ENCODE data around the gene PAPPA.

Gene PAPPA

DNA sequence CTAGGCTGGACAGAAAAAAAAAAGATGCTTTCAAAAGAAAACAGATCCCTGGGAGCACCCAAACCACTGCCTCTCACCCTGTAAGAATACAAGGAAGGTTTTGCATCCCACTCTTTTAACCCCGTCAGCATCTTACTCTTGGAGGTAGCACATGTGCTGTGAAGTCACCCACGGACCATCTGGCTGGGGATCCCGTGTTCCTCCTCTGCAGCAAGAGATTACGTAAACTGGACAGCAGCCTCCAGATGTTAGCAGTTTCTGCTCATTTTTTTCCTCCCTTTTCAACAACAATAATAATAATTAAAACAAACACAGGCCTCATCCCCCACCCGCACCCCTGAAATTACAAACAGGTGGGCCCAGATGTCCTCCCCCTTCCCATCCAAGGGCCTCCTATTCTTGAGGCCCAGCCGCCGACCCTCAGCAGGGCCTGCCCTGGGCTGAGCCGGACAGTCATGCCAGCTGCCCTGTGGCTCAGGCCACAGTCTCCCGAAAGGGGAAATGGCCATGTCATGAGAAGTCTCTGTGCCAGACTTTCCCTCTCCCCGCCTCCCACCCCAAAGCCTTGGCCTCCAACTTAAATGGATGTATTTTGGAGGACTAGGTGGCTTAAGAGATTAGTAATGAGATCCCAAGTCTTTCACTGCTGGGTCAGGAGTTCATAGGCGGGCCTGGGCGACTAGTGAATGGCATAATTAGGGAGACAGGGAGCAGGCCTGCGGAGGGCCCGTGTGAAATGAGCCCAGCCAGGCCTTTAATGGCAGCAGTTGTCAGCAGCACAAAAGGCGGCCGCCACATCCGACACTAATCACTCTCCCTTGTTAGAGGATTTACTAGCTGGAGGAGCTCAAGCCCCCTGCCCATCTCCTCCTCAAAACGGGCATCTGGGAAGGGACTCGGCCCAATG, 165.1 kb downstream of the PAPPA start:
- DNase-seq (ENCODE audit: low read depth), result no peak

- no peak for DNase-seq (ENCODE audit: low read depth)
Measured at GRCh38 chr9:116319480-116319879, 165.9 kb downstream of the PAPPA start.

DNA sequence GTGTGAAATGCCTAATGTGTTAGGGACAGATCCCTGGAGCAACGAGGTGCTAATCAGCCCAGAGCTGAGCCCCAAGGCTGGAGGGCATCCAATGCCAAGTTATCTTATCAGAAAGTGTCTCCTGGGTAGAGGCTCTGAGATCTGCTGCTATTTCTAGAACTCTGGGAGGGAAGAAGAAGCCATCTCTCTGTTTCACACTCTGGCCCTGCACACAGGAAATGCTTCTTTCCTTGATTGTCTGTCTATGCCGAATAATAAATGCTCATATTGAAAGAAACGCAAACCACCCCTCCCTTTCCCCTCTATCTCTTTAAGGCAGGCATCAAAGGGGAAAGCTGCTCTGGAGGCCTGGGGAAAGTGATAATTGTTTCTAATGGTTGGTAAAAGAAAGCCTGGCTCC, 166.7 kb downstream of the PAPPA start:
- DNase-seq (ENCODE audit: low read depth), result no peak

DNA sequence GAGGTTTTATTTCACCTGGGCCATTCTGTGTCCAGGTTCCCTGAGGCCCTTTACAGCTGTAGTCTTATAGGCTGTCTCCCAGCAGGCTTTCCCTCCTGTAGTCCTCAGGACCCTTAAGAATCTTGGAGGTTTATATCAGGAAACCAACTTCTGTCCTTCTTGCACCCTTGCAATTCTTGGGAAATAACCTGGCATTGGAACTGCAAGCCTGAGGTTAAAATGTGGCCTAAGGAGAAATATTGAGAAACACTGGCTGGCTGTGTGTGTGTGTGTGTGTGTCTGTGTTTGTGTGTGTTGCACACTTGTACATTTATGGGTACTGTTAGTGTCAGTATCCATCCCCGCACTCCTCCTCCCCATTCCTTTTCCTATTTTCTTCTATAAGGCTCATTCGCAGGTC, 168.9 kb downstream of the PAPPA start:
- DNase-seq (ENCODE audit: low read depth), result no peak

DNA sequence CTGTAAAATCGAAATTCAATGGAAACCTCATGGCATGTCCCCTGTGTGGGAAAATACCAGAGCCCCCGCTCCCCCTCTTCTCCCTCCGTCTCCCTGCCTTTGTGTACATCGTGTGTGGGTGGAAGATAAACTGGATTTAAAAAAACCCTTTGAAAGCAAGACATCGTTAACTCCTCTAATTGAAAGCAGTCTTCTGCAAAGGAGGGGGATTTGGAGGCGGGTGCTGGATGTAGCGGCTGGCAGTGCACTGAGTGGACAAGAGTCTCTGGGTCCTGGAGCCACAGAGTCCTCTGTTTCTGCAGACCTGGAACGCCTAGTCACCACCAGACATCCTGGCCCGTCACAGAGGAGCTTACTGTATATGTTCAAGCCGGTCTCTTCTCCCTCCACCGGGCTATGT, 169.4 kb downstream of the PAPPA start:
- no peak for DNase-seq (ENCODE audit: low read depth)

- no peak for DNase-seq (ENCODE audit: low read depth)
Measured at GRCh38 chr9:116323571-116323970, 170.0 kb downstream of the PAPPA start.

DNA sequence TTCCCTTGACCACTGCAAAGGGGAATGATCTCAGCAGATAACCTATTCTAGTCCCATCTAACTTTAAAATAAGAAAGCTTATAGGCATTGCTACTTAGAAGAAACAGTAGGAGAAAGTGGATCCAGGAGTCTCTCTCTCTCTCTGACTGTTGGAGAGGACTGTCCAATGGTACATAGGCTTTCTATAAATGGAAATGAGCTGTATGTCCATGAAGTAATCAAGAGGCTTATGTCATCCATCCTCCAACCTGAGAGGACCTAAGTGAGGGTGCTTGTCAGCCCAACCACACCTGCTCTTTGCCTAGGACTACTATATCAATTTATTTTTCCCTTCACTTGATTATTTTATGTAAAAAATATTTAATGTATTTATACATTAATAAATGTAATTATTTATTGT, 172.3 kb downstream of the PAPPA start:
- no peak for DNase-seq (ENCODE audit: low read depth)

DNA sequence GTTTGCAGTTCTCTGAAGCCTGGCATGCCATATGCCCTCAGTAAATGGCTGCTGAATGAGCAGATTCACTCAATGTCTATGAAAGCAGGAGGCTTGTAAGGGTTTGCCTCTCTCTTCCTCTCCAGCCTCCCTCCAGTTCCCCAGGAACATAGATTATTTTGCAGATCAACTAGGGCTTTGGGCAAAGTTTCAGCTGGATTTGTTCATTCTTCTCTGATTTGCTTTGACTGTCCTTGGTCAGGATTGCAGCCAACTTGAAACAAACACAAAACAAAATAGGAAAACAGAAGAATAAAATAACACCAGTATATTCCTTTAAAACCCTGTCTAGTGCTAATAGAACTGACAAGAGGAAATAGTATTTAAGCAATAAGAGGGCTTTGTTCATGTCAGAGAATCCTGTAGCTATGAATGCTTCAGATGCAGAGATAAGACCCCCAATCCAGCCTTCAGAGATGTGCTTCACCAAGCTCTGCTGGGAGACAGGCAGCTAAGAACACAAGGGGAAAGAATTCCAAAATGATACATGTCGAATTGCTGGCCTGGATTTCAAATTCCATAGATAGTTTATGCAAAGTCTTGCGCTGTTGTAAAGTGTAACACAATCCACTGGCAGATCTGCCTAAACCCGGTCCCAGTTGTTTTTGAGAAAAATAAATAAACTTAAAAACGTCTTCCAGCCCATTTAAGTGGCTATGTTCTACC, 174.3 kb downstream of the PAPPA start:
- DNase-seq (ENCODE audit: low read depth), result no peak

GRCh38 chr9:116329470-116329869, 175.9 kb downstream of the PAPPA start:
- no peak for DNase-seq (ENCODE audit: low read depth)

GRCh38 chr9:116331241-116331640, 177.7 kb downstream of the PAPPA start:
- no peak for DNase-seq (ENCODE audit: low read depth)

GRCh38 chr9:116332090-116332489, 178.5 kb downstream of the PAPPA start:
- DNase-seq (ENCODE audit: low read depth), result no peak

DNA sequence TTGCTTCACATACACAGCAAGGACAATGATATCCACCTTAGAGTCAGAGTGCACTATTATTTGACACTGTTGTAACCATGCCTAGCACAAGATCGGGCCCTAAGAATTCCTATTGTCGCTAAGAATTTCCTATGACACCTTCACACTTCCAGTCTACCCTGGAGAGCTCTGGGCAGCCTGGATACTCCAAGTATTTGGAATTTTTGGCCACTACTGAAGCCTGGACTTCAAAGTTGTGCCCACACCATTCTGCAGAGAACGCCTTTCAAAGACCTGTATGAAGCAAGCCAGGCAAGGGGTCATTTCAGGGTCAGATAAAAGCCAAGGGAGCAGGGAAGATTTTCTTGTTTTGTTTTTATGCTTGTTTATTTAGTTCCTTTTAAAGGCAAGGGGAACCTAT, 179.7 kb downstream of the PAPPA start:
- DNase-seq (ENCODE audit: low read depth), result no peak

DNA sequence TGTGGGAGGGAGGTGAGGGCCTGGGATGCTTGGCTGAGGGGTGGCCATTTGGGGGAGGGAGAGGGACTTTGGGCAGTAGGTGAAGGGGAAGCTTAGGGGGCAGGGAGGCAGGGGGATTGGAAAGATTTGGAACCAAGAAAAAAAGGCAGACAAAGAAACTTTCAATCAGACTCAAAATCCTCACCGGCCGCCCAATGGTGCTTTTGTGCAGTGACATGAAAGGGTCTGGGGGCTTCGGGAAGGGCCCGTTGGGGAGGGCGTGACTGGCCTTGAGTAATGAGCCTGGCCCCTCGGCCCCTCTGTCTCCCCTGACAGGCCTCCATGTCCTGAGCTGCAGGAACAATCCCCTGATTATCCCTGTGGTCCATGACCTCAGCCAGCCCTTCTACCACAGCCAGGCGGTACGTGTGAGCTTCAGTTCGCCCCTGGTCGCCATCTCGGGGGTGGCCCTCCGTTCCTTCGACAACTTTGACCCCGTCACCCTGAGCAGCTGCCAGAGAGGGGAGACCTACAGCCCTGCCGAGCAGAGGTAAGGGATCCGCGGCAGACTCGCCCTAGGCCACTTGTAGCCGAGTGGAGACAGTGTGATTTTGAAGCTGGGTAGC, 181.1 kb downstream of the PAPPA start:
- no peak for DNase-seq (ENCODE audit: low read depth)

DNA sequence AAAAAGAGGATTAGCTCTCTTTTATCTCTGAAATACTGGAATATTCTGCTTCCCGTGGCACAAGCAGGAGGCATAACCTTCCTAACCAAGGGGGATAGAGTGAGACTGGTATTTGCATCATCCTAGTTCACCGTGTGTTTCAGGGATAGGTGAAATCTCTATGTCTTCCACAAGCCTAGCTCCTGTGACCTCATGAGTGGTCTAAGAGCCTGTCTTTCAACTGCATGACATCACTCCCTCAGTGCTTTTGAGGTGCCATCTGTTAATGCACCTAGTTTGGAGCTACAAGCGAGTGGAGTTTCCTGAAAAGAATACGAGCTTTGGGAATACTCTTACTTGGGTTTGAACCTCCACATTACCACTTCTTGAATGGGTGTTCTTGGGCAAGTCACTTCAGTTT, 181.8 kb downstream of the PAPPA start:
- no peak for DNase-seq (ENCODE audit: low read depth)

GRCh38 chr9:116336133-116336862, 182.7 kb downstream of the PAPPA start:
- DNase-seq (ENCODE audit: low read depth), result no peak

GRCh38 chr9:116337015-116337414, 183.4 kb downstream of the PAPPA start:
- DNase-seq (ENCODE audit: low read depth), result no peak

DNA sequence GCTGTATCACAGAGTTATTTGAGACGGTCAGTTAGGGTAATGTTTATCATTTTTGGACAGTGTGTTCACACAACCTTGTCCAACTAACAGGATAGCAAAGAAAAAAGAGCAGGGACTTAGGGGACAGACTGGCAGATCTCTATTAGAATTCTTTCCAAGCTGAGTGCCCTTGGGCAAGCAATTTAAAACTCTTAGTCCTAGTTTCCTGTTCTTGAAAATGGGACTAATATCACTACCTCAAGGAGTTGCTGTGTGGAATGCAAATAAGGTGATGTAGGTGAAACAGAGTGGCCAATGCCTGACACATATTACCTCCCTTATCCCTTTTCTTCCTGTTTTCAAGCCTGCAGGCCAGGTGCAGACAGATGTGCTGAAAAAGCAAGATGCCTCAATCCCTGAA, 186.7 kb downstream of the PAPPA start:
- DNase-seq (ENCODE audit: low read depth), result no peak

- DNase-seq (ENCODE audit: low read depth), result no peak
Measured at GRCh38 chr9:116342061-116342460, 188.5 kb downstream of the PAPPA start.

DNA sequence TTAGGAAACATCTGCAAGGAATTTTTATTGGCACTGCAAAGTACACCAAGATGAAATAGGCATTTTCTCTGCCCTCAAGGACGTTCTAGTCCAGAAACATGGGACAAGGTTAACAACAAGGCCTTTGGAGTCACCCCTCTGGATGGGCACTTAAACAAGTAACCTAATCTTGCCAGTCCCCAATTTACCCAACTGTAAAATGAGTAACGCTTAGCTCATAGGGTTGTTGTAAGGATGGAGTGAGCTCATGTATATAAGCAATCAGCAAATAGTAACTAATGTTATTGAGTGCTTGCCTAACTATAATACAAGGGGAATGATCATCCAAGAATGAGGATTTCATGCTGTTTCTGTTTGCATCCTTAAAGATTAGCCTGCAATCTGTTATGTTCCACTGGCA, 189.3 kb downstream of the PAPPA start:
- no peak for DNase-seq (ENCODE audit: low read depth)

- no peak for DNase-seq (ENCODE audit: low read depth)
Measured at GRCh38 chr9:116344416-116344815, 190.8 kb downstream of the PAPPA start.

DNA sequence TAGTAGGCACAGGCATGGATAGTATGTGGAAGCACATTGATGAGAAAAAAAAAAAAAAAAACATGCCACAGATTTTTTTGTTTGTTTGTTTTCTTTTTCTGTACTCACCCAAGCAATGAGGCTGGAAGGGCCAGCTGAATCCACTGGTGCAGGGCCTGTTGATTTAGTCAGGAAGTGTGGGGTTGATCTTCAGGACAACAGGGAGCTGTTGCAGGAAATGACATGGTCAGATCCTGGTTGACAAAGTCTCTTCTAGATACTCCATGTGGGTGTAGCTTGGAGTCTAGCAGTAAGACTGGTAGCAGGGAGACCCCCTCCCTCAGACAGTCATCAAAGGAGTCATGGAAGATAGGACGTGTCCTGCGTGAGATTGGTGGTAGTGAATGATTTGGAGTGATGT, 191.8 kb downstream of the PAPPA start:
- no peak for DNase-seq (ENCODE audit: low read depth)

DNA sequence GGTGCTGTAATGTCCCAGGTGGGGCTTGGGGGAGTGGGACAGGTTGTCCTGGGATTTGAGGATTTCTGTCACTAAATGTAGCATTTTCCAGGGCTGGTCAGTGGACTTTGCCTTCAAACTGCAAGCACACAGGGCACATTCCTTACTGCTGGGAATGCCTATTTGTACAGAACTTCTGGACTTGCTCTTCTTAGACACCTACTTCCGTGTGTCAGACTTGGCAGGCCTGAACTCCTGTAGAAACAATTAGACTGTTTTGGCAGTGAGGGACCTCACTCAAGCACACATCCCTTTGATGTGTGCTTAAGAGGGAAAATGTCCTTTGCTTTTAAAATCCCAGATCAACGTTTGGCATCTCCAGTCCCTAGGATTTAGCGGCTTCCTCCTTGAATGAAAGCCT, 192.2 kb downstream of the PAPPA start:
- no peak for DNase-seq (ENCODE audit: low read depth)

All from stimulated activated CD8-positive, alpha-beta memory T cell treated with anti-CD3 and anti-CD28 coated beads, Interleukin-12 subunit alpha, Interleukin-12 subunit beta, amount 100 ng/mL, for 4 hours (primary cell).